K562 (cell line): ENCODE results near the gene KRTAP5-7. TPM values are rescaled to one million over a fixed set of nuclear protein-coding genes. Genes with fewer than 3 reads are reported as not detected.
A peak's percentile ranks its signal among the peaks of the same experiment; 100 is the strongest.

Source experiments
- BACH1 ChIP-seq: fragments of 200-800 bp; sonication (Bioruptor generic); IDR thresholded peaks from 2 replicates; pipeline ENCODE4 v1.6.1; 2016; ENCODE audit warnings: missing genetic modification characterization, missing compliant biosample characterization
- CBX2 ChIP-seq: fragments of 200-600 bp; sonication (generic); IDR thresholded peaks from one replicate; pipeline ENCODE4 v1.6.1; 2012; ENCODE audit warnings: mild to moderate bottlenecking, low read length, inconsistent platforms; ENCODE audit not compliant: insufficient read depth, poor library complexity, severe bottlenecking
- GABPA ChIP-seq: fragments of 200-800 bp; sonication (Bioruptor generic); conservative IDR thresholded peaks from 2 replicates; pipeline ENCODE4 v1.6.1; 2016; ENCODE audit warnings: low read depth, missing genetic modification characterization, missing compliant biosample characterization
- GTF2A2 ChIP-seq: IDR thresholded peaks from 2 replicates; pipeline ENCODE4 v1.6.1; 2016; ENCODE audit warnings: mild to moderate bottlenecking, missing genetic modification characterization, missing compliant biosample characterization
- MAFG ChIP-seq: fragments of 450-650 bp; conservative IDR thresholded peaks from 2 replicates; pipeline ENCODE4 v1.6.1; 2016; ENCODE audit warnings: missing genetic modification characterization, missing compliant biosample characterization
- RBM15 ChIP-seq: fragments of 200-400 bp; formaldehyde crosslinking; IDR thresholded peaks from 2 replicates; pipeline ENCODE4 v1.6.1; 2018; ENCODE audit warnings: mild to moderate bottlenecking, low read length, moderate library complexity; ENCODE audit not compliant: insufficient read depth
- TCF7L2 ChIP-seq: fragments of 150-350 bp; IDR thresholded peaks from 2 replicates; pipeline ENCODE4 v1.6.1; 2016; ENCODE audit warnings: low read depth, mild to moderate bottlenecking, low read length, moderate library complexity
- ZNF316 ChIP-seq: fragments of 450-650 bp; IDR thresholded peaks from 2 replicates; pipeline ENCODE4 v1.6.1; 2016
- ZNF589 ChIP-seq: fragments of 200-800 bp; sonication (Bioruptor generic); IDR thresholded peaks from 2 replicates; pipeline ENCODE4 v1.6.1; 2016; ENCODE audit warnings: low read depth, missing genetic modification characterization, missing compliant biosample characterization
- ZNF592 ChIP-seq: fragments of 450-650 bp; IDR thresholded peaks from 2 replicates; pipeline ENCODE4 v1.6.1; 2017; ENCODE audit warnings: antibody characterized with exemption, mild to moderate bottlenecking
- polyA plus RNA-seq, 8 experiments: library from polyadenylated mRNA; depleted of rRNA in 4 of 8; stranded (reverse) in 5 of 8; unstranded in 3 of 8; fragments of >200 nt; fragmentation: Nextera tagmentation in 2 of 8; fragmentation: Illumina TruSeq in 1 of 8; extraction: Ambion mirVana in 2 of 8; extraction: Trizol in 1 of 8; gene quantifications; 2 replicates each; pipeline versions ENCODE4 v1.2.1 to v1.2.3, GENCODE V29; 2011 to 2014; ENCODE audit warnings: inconsistent platforms in 1 of 8, missing spikeins in 1 of 8
- total RNA-seq, 7 experiments: library from RNA; depleted of rRNA in 6 of 7; stranded (reverse); fragments of >200 nt in 6 of 7; fragmentation: Illumina TruSeq in 2 of 7; extraction: Trizol in 2 of 7; gene quantifications; 2 replicates each; pipeline versions ENCODE4 v1.2.1 to v1.2.3, GENCODE V29; 2011 to 2021; ENCODE audit warnings: low replicate concordance in 1 of 7
- TF ChIP-seq, protein P1 (sequence below): fragments of 250-450 bp; sonication (Bioruptor Pico); IDR thresholded peaks from 2 replicates; pipeline ENCODE4 v1.5.0; 2021; ENCODE audit warnings: mild to moderate bottlenecking, borderline replicate concordance
- TF ChIP-seq, protein P2 (sequence below): fragments of 450-650 bp; formaldehyde crosslinking; IDR thresholded peaks from 2 replicates; pipeline ENCODE4 v1.4.0; 2022; ENCODE audit warnings: mild to moderate bottlenecking, moderate library complexity
- TF ChIP-seq, protein P3 (sequence below): fragments of 450-650 bp; conservative IDR thresholded peaks from 2 replicates; pipeline ENCODE4 v1.6.1; 2016; ENCODE audit warnings: missing genetic modification characterization, low read depth, mild to moderate bottlenecking, missing compliant biosample characterization, moderate library complexity
- TF ChIP-seq, protein P4 (sequence below): sonication (generic); formaldehyde crosslinking; IDR thresholded peaks from 2 replicates; pipeline ENCODE4 v1.8.0; 2022; ENCODE audit warnings: mild to moderate bottlenecking, missing genetic modification reagents

The KRTAP5-7 gene
- total and polyA plus RNA-seq, 9 of the 15 experiments (the other 6 are each of a cell fraction or from before 2014, with no cell fraction given) = not detected

DNA sequence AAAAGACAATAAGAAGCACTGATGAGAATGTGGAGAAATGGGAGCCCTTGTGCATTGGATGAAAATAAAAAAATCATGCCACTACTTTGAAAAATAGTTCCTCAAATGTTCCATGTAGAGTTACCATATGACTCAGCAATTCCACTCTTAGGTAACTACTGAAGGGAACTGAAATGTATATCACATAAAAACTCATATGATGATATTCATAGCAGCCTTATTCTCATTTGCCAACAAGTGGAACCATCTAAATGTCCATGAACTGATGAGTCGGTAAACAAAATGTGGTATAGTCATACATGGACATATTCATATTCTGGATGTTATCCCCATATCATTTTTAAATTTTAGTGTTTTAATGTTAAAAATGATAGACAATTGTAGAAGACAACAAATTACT, 24.6 kb downstream of the KRTAP5-7 start (continued):
- TF ChIP-seq ZNF592 (no peak), GABPA (tag) (no peak), TCF7L2 (no peak), BACH1 (tag) (peak; percentile 73; the same call in 1 of the 2 replicates), RBM15 (no peak), GTF2A2 (tag) (no peak), ZNF316 (peak; percentile 91), MAFG (tag) (peak; percentile 94), CBX2 (no peak), ZNF589 (CRISPR knock-in tag) (no peak)
- TF ChIP-seq, protein P1, sequence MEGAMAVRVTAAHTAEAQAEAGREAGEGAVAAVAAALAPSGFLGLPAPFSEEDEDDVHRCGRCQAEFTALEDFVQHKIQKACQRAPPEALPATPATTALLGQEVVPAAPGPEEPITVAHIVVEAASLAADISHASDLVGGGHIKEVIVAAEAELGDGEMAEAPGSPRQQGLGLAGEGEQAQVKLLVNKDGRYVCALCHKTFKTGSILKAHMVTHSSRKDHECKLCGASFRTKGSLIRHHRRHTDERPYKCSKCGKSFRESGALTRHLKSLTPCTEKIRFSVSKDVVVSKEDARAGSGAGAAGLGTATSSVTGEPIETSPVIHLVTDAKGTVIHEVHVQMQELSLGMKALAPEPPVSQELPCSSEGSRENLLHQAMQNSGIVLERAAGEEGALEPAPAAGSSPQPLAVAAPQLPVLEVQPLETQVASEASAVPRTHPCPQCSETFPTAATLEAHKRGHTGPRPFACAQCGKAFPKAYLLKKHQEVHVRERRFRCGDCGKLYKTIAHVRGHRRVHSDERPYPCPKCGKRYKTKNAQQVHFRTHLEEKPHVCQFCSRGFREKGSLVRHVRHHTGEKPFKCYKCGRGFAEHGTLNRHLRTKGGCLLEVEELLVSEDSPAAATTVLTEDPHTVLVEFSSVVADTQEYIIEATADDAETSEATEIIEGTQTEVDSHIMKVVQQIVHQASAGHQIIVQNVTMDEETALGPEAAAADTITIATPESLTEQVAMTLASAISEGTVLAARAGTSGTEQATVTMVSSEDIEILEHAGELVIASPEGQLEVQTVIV (CRISPR knock-in tag) = no peak
- TF ChIP-seq, protein P2, sequence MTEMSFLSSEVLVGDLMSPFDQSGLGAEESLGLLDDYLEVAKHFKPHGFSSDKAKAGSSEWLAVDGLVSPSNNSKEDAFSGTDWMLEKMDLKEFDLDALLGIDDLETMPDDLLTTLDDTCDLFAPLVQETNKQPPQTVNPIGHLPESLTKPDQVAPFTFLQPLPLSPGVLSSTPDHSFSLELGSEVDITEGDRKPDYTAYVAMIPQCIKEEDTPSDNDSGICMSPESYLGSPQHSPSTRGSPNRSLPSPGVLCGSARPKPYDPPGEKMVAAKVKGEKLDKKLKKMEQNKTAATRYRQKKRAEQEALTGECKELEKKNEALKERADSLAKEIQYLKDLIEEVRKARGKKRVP (CRISPR knock-in tag) = no peak
- TF ChIP-seq, protein P3, sequence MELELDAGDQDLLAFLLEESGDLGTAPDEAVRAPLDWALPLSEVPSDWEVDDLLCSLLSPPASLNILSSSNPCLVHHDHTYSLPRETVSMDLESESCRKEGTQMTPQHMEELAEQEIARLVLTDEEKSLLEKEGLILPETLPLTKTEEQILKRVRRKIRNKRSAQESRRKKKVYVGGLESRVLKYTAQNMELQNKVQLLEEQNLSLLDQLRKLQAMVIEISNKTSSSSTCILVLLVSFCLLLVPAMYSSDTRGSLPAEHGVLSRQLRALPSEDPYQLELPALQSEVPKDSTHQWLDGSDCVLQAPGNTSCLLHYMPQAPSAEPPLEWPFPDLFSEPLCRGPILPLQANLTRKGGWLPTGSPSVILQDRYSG (tag) = no peak
- TF ChIP-seq, protein P4, sequence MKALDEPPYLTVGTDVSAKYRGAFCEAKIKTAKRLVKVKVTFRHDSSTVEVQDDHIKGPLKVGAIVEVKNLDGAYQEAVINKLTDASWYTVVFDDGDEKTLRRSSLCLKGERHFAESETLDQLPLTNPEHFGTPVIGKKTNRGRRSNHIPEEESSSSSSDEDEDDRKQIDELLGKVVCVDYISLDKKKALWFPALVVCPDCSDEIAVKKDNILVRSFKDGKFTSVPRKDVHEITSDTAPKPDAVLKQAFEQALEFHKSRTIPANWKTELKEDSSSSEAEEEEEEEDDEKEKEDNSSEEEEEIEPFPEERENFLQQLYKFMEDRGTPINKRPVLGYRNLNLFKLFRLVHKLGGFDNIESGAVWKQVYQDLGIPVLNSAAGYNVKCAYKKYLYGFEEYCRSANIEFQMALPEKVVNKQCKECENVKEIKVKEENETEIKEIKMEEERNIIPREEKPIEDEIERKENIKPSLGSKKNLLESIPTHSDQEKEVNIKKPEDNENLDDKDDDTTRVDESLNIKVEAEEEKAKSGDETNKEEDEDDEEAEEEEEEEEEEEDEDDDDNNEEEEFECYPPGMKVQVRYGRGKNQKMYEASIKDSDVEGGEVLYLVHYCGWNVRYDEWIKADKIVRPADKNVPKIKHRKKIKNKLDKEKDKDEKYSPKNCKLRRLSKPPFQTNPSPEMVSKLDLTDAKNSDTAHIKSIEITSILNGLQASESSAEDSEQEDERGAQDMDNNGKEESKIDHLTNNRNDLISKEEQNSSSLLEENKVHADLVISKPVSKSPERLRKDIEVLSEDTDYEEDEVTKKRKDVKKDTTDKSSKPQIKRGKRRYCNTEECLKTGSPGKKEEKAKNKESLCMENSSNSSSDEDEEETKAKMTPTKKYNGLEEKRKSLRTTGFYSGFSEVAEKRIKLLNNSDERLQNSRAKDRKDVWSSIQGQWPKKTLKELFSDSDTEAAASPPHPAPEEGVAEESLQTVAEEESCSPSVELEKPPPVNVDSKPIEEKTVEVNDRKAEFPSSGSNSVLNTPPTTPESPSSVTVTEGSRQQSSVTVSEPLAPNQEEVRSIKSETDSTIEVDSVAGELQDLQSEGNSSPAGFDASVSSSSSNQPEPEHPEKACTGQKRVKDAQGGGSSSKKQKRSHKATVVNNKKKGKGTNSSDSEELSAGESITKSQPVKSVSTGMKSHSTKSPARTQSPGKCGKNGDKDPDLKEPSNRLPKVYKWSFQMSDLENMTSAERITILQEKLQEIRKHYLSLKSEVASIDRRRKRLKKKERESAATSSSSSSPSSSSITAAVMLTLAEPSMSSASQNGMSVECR (CRISPR knock-in tag) = no peak
